B cell (primary cell): ENCODE results near the gene FUCA2.

Source experiments
- EZH2 ChIP-seq: IDR thresholded peaks from 2 replicates; pipeline ENCODE4 v1.6.1; 2012; ENCODE audit warnings: borderline replicate concordance, low read depth, mild to moderate bottlenecking, moderate library complexity, low read length; ENCODE audit not compliant: insufficient read depth, poor library complexity, severe bottlenecking
- TF ChIP-seq, protein P1 (sequence below): fragments of 200-600 bp; IDR thresholded peaks from one replicate; pipeline ENCODE4 v1.8.0; 2022; ENCODE audit warnings: antibody characterized with exemption, mild to moderate bottlenecking

DNA sequence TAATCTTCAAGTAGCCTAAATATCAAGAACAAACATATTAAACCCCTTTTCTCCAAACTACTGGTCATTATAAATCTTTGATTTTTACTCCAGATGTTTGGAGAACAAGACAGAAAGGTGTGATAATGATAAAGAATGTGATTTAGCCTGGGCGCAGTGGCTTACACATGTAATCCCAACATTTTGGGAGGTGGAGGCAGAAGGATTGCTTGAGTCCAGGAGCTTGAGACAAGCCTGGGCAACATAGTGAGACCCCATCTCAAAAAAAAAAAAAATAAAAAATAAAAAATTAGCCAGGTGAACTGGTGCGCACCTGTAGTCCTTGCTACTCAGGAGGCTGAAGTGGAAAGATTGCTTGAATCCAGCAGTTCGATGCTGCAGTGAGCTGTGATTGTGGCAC, 35.1 kb upstream of the FUCA2 start:
- TF ChIP-seq, protein P1, sequence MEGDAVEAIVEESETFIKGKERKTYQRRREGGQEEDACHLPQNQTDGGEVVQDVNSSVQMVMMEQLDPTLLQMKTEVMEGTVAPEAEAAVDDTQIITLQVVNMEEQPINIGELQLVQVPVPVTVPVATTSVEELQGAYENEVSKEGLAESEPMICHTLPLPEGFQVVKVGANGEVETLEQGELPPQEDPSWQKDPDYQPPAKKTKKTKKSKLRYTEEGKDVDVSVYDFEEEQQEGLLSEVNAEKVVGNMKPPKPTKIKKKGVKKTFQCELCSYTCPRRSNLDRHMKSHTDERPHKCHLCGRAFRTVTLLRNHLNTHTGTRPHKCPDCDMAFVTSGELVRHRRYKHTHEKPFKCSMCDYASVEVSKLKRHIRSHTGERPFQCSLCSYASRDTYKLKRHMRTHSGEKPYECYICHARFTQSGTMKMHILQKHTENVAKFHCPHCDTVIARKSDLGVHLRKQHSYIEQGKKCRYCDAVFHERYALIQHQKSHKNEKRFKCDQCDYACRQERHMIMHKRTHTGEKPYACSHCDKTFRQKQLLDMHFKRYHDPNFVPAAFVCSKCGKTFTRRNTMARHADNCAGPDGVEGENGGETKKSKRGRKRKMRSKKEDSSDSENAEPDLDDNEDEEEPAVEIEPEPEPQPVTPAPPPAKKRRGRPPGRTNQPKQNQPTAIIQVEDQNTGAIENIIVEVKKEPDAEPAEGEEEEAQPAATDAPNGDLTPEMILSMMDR = no peak
- no peak for TF ChIP-seq EZH2
